ENCODE data around the gene ETV2.

ETV2 gene

GRCh38 chr19:35619290-35619923 lies 22.1 kb upstream of the ETV2 start:
- TF ChIP-seq SPI1 (IDR thresholded peaks at IDR 0.05; ENCODE audit: borderline replicate concordance, low read depth), result no peak
- no peak for TF ChIP-seq POLR2AphosphoS5 (IDR thresholded peaks at IDR 0.05; ENCODE audit: low read depth)
- no peak for TF ChIP-seq REST (IDR thresholded peaks at IDR 0.05; ENCODE audit: insufficient replicate concordance, low read depth)
- TF ChIP-seq GABPA (IDR thresholded peaks at IDR 0.05; ENCODE audit: low read depth), result no peak
- TF ChIP-seq CTCF (IDR thresholded peaks at IDR 0.05; ENCODE audit: insufficient read depth, low read length), result no peak
- no peak overlapping the region for H3K4me3 ChIP-seq (replicated peaks; ENCODE audit: insufficient read depth, low read length)

GRCh38 chr19:35620001-35620400 lies 21.5 kb upstream of the ETV2 start:
- no peak for DNase-seq (ENCODE audit: low read depth in 1 of 2, low spot score in 1 of 2)
- H3K27ac ChIP-seq (replicated peaks), result no peak overlapping the region
- TF ChIP-seq SPI1 (IDR thresholded peaks at IDR 0.05; ENCODE audit: borderline replicate concordance, low read depth) (no peak), CTCF (IDR thresholded peaks at IDR 0.05; ENCODE audit: insufficient read depth, low read length) (no peak), GABPA (IDR thresholded peaks at IDR 0.05; ENCODE audit: low read depth) (no peak), REST (IDR thresholded peaks at IDR 0.05; ENCODE audit: insufficient replicate concordance, low read depth) (no peak), POLR2AphosphoS5 (IDR thresholded peaks at IDR 0.05; ENCODE audit: low read depth) (no peak)
- no peak overlapping the region for H3K4me3 ChIP-seq (replicated peaks; ENCODE audit: insufficient read depth, low read length)
- no peaks in the 10 kb centered on the region for H3K27me3 ChIP-seq (ENCODE audit: insufficient read depth, poor library complexity, severe bottlenecking)

More at GRCh38 chr19:35619290-35619923, 22.1 kb upstream of the ETV2 start:
- no peak overlapping the region for H3K27ac ChIP-seq (replicated peaks)
- DNase-seq (ENCODE audit: low read depth in 1 of 2, low spot score in 1 of 2), result no peak
- H3K27me3 ChIP-seq (ENCODE audit: insufficient read depth, poor library complexity, severe bottlenecking), result no peaks in the 10 kb centered on the region

- DNase-seq (ENCODE audit: low read depth in 1 of 2, low spot score in 1 of 2), result no peak
- H3K27ac ChIP-seq (replicated peaks), result no peak overlapping the region
- no peaks in the 10 kb centered on the region for H3K27me3 ChIP-seq (ENCODE audit: insufficient read depth, poor library complexity, severe bottlenecking)
- no peak overlapping the region for H3K4me3 ChIP-seq (replicated peaks; ENCODE audit: insufficient read depth, low read length)
- no peak for TF ChIP-seq POLR2AphosphoS5 (IDR thresholded peaks at IDR 0.05; ENCODE audit: low read depth)
- no peak for TF ChIP-seq REST (IDR thresholded peaks at IDR 0.05; ENCODE audit: insufficient replicate concordance, low read depth)
- TF ChIP-seq GABPA (IDR thresholded peaks at IDR 0.05; ENCODE audit: low read depth), result no peak
- TF ChIP-seq SPI1 (IDR thresholded peaks at IDR 0.05; ENCODE audit: borderline replicate concordance, low read depth), result no peak
- no peak for TF ChIP-seq CTCF (IDR thresholded peaks at IDR 0.05; ENCODE audit: insufficient read depth, low read length)
Measured at GRCh38 chr19:35621708-35622107, 19.8 kb upstream of the ETV2 start.
